Stimulated activated CD8-positive, alpha-beta memory T cell treated with anti-CD3 and anti-CD28 coated beads, Interleukin-15, amount 100 ng/mL, for 4 hours (primary cell): ENCODE measurements around the gene SPATA31D3.
"Not testable (repeated sequence)": the region's sequence is repeated elsewhere in the genome, so short reads cannot be mapped to it uniquely, and the experiment has no call there.

Experiments used
- DNase-seq, 2 donors: peaks; one replicate each; pipeline ENCODE4 v3.0.0-alpha.2; 2020; ENCODE audit warnings: low read depth in 2 of 2

The SPATA31D3 gene

DNA sequence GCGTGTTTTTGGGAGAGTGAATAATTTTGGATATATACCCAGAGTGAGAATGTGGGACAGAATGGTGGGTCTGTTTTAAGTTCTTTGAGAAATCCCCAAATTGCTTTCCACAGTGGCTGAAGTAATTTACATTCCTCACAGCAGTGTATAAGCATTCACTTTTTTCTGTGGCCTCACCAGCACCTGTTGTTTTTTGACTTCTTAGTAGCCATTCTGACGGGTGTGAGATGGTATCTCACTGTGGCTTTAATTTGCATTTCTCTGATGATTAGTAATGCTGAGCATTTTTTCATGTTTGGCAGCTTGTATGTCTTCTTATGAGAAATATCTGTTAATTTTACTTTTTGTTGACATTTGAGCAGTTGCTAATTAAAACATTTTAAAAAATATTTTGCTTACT is 35.9 kb downstream of the SPATA31D3 start:
- no peak for DNase-seq

DNA sequence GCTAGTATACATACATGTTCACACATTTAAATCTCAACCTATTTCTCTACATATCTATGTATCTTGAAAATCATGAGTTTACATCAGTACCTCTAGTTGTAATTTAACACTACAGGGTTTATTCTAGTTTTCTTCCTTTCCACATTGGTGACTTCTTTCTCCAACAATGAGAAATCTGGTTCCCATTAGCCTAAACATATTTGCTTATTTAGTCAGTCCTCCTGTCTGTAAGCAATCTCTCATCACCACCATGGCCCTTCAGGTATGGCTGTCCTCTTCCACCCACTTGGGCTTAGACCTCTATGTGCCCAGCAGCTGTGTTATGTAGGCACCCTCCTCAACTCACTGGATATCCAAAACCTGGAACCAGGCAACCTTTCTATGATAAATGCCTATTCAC is 37.3 kb downstream of the SPATA31D3 start:
- DNase-seq, result no peak

DNA sequence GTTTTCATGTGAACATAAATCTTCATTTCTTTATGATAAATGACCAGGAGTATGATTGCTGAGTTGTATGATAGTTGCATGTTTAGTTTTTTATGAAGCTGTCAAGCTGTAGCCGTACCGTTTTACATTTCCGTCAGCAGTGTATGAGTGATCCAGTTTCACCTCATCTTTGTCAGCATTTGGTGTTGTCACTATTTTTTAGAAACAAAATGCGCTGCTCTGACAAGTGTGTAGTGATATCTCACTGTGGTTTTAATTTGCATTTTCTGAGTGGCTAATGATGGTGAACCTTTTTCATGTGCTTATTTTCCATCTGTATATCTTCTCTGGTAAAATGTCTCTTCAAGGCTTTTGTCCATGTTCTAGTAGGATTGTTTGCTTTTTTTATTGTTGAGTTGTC is 38.6 kb downstream of the SPATA31D3 start:
- DNase-seq, result no peak

DNA sequence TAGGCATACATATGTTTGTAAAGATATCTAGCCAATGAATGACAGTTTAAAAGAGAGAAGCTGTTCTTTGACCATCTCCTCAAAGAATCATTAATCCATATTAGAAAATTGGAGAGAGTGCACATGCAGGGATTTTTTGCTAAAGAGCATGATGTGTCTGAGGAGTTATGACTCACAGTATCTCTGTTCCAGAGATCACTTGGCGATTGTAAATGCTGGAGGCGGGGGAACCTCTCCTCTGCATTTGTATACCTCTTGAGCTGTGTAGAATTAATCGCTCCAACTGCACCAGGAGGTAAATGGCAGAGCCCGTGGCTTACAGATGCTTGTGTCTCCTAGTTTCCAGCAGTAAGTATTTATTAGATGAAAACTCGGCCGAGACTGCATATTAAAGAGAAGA is 41.6 kb downstream of the SPATA31D3 start:
- no peak for DNase-seq

DNA sequence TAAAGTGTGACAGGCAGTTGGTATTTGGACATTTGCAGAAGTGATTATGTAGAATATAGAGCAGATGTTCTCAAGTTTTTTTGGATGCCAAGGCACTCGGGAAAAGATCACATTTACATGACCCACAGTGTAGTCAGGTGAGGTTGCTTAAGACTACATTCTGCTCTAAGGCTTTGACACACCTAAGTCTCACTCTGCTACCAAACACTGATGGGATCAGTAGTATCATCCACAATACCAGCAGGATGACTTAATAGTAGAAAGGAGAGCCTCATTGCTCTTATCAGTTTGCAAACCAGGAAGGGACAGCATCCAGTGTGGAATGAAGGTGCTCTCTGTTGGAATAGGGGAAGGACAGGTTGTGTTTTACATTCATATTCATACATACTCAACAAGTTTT is 42.8 kb downstream of the SPATA31D3 start:
- DNase-seq, result no peak

DNA sequence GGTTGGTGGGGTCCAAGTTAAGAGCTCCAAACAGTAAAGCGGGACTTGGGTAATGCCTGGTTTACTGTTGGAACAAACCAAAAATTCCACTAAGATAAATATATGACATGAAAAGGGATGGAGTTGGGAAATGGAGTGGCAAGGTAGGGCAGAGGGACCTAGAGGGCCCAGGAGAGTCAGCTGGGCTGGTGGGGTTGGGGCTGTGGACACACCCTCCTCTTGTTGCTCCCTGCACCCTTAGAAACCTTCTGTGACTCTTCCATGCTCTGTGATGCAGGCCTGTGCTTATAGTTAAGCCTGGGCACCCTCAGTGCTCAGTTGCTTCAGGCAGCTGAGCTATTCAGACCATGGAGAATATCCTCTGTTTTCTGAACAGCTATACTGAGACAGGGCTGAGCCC is 45.2 kb downstream of the SPATA31D3 start, which contains the start of gene SPATA31D1:
TSS of gene SPATA31D1 (plus strand) at position 301 of the 400 bp plus-strand sequence. CDS start at position 348, 47 bp downstream.
- not testable (repeated sequence) for DNase-seq

DNA sequence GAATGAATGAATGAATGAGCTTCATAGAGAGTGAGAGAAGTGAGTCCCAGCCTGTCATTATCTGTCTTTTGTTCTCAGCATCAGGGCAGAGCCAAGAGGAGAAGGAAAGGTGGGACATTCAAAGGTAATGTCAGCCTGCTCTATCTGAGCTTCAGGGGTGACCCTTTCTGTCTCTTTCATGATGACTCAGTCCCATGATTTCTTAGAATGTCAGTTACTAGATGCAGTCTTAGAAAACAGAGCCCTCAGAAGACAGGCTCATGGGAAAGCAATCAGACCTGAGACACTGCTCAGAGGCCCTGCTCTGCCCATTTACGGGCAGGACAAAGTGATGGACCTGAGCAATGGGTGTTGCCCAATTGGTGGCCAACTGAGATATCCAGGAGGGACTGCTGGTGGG is 46.4 kb downstream of the SPATA31D3 start:
- DNase-seq, result no peak

DNA sequence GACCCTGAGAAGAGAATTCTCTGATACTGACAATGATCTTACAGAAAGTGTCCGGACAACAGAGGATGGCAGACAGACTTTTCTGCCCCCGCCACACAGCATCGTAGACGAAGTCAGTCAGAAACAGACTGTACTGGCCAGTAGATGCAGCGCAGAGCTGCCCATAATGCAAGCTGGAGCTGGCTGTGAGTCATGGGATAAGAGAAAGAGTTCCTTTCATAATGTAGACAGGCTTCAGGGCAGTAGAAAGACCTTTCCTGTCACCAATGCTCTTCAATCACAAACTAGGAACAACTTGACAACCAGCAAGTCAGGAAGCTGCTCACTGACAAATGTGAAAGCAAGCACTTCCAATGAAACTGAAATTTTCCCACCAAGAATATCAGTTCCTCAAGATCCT is 50.4 kb downstream of the SPATA31D3 start:
- no peak for DNase-seq
